Spinal cord (tissue), 10 donors: ENCODE measurements around the gene BCAT1. TPM values are rescaled to one million over a fixed set of nuclear protein-coding genes. Genes with fewer than 3 reads are reported as not detected.
"Not testable (repeated sequence)": the region's sequence is repeated elsewhere in the genome, so short reads cannot be mapped to it uniquely, and the experiment has no call there.

ENCODE experiments used
- DNase-seq, 6 donors: peaks; one replicate each; pipeline versions ENCODE4 v3.0.0 to v3.0.0-alpha.2; 2013 to 2015; ENCODE audit warnings: low spot score in 6 of 6, low read depth in 4 of 6
- H3K27ac ChIP-seq: one replicate; pipeline ENCODE4 v1.5.1; 2013; ENCODE audit warnings: low read depth, low read length, control low read depth
- H3K27me3 ChIP-seq: one replicate; pipeline ENCODE4 v1.6.1; 2013; ENCODE audit warnings: low read length; ENCODE audit not compliant: control insufficient read depth, insufficient read depth
- H3K36me3 ChIP-seq: one replicate; pipeline ENCODE4 v1.6.1; 2013; ENCODE audit warnings: low read length; ENCODE audit not compliant: control insufficient read depth, insufficient read depth
- H3K4me1 ChIP-seq: one replicate; pipeline ENCODE4 v1.6.1; 2013; ENCODE audit warnings: low read length; ENCODE audit not compliant: control insufficient read depth, insufficient read depth
- H3K4me3 ChIP-seq: one replicate; pipeline ENCODE4 v1.5.1; 2013; ENCODE audit warnings: low read depth, low read length, control low read depth
- H3K9me3 ChIP-seq: one replicate; pipeline ENCODE4 v1.6.1; 2013; ENCODE audit warnings: low read length; ENCODE audit not compliant: control insufficient read depth, insufficient read depth
- WGBS: methylation state at CpG from one replicate; pipeline ENCODE4 v1.1.5; 2013; ENCODE audit warnings: missing lambda C conversion rate; ENCODE audit not compliant: insufficient coverage; 5-methylcytosine and 5-hydroxymethylcytosine counted together
- polyA plus RNA-seq, 2 donors: library from polyadenylated mRNA; unstranded; fragments of 120-200 nt; gene quantifications; one replicate each; pipeline ENCODE4 v1.2.1, GENCODE V29; 2013; ENCODE audit not compliant: insufficient read length in 2 of 2
- total RNA-seq, 2 donors: library from RNA; depleted of rRNA in 1 of 2; stranded (reverse); fragments of 120-200 nt in 1 of 2; fragments of >200 nt in 1 of 2; gene quantifications; one replicate each; pipeline versions ENCODE4 v1.2.3 to v1.2.4, GENCODE V29; 2013 to 2014
- donor health status: healthy.

The BCAT1 gene
- total and polyA plus RNA-seq, 4 donors: 15.6 to 51.6 (median 29.1) TPM

DNA sequence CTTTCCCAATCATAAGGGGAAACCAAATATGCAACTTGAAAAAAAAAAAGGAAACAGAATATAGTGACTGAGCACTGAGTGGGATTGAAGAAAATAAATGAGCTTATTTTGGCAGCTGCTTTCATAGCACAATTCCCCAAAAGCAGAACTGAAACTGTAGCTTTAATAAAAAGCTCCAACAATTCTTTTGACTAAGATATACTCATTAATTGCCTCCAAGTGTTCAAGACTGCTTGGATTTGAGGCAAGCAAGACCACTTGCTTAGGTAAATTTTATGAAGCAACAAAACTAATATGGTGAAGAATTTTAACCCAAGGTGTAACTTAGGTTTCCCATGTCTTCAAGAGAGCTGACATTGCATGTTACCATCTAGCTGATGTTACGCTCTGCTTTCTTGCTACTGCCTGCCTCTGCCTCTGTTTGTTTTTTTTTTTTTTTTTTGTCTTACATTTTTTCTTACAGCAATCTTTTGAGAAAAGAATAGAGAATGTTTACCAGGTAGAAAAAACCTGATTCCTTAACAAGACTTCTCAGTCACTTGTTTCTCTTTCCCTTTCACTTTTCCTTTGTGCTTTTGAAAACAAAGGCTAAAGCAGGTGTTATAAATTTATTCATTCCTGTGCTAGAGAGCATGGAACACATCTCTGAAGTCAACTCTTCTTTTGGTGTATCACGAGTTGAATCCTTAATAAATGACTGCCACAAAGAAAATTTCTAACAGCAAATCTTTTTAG is 134.4 kb downstream of the BCAT1 start:
- WGBS: no CpG with 5 or more reads among the region's 2 CpGs
- H3K4me1 ChIP-seq: no peaks in the 10 kb centered on the region
- no peaks in the 10 kb centered on the region for H3K27me3 ChIP-seq
- no peaks in the 10 kb centered on the region for H3K9me3 ChIP-seq
- no peak overlapping the region for H3K27ac ChIP-seq
- no peak for DNase-seq
- no peak overlapping the region for H3K4me3 ChIP-seq
- no peaks in the 10 kb centered on the region for H3K36me3 ChIP-seq

GRCh38 chr12:24810378-24810777 is 138.5 kb downstream of the BCAT1 start:
- Histone ChIP-seq H3K4me1 (no peaks in the 10 kb centered on the region), H3K4me3 (no peak overlapping the region), H3K36me3 (no peaks in the 10 kb centered on the region), H3K27me3 (no peaks in the 10 kb centered on the region), H3K9me3 (no peaks in the 10 kb centered on the region), H3K27ac (no peak overlapping the region)
- WGBS: 92% methylated on average over 3 of the region's 5 CpGs
- no peak for DNase-seq

DNA sequence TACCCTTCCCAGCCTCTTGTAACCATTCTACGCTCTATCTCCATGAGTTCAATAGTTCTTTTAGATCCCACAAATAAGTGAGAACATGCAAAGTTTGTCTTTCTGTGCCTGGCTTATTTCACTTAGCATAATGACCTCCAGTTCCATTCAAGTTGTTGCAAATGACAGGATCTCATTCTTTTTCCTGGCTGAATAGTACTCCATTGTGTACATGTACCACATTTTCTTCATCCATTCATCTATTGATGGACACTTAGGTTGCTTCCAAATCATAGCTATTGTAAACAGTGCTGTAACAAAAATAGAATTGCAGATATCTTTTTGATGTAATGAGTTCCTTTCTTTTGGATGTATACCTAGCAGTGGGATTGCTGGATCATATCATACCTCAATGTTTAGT is 139.6 kb downstream of the BCAT1 start:
- H3K36me3 ChIP-seq, H3K4me3 ChIP-seq, DNase-seq, H3K4me1 ChIP-seq, H3K27ac ChIP-seq, H3K9me3 ChIP-seq, H3K27me3 ChIP-seq: not testable (repeated sequence)
- WGBS: 100% methylated on average over 1 of the region's 1 CpG

DNA sequence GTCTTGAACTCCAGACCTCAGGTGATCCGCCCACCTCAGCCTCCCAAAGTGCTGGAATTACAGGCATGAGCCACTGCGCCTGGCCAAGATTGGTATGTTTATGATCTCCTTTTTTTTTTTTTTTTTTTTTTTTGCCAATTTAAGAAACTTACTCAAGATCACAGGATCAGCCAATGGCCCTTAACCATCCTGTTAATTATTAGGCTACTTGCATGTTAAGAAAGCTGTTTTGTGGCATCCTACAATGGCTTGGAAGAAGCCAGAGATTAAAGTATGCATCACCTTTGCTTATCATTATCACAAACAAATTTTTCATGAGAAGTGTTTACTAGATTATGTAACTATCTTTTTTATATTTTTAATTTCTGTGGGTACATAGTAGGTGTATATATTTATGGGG is 140.2 kb downstream of the BCAT1 start:
- no peaks in the 10 kb centered on the region for H3K36me3 ChIP-seq
- H3K4me3 ChIP-seq: no peak overlapping the region
- H3K9me3 ChIP-seq: no peaks in the 10 kb centered on the region
- DNase-seq: no peak
- H3K27ac ChIP-seq: no peak overlapping the region
- WGBS: no CpG with 5 or more reads among the region's 2 CpGs
- no peaks in the 10 kb centered on the region for H3K27me3 ChIP-seq
- H3K4me1 ChIP-seq: no peaks in the 10 kb centered on the region

- no peaks in the 10 kb centered on the region for H3K36me3 ChIP-seq
- H3K27me3 ChIP-seq: no peaks in the 10 kb centered on the region
- H3K27ac ChIP-seq: no peak overlapping the region
- no peak overlapping the region for H3K4me3 ChIP-seq
- WGBS: no CpG with 5 or more reads among the region's 2 CpGs
- DNase-seq: no peak
- H3K4me1 ChIP-seq: no peaks in the 10 kb centered on the region
- peaks cover 4% of the 10 kb centered on the region for H3K9me3 ChIP-seq
Measured at GRCh38 chr12:24806386-24806785, 142.5 kb downstream of the BCAT1 start.

DNA sequence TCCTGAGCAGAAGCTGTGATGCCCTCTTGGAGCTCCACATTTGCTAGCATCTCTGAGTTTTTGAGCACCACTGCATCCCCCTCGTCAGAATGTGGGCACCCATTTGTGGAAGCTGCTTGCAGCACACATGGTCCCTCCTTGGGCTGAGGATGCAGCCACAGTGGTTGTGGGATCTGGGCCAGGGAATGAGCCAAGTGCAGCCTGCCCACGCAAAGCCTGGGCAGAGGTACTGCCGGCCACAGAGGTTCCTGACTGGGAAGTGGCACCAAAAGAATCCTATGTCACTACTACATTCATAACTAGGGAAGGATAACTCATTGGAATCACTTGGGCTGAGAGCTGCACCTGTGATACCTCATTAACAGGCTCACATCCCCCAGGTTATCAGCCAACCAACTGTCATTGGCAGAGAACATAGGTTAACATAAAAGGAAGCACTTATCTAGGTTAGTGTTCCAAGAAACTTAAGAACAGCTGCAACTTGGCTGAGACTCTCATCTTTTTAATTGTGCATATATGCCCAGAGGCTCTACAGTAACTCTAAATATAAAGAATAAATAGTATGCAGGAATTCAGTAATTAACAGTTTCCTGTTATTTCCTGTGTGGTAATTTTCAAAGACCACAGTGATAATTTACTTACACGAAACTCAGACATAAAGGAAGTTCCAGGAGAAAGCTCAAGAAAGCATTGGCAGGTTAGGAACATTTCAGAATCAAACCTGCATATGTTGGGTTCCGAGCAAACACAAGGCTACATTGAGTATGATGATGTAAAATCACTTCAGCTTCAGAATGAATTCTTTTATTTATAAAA is 145.3 kb downstream of the BCAT1 start:
- no peaks in the 10 kb centered on the region for H3K27me3 ChIP-seq
- H3K4me1 ChIP-seq: no peaks in the 10 kb centered on the region
- no peak overlapping the region for H3K4me3 ChIP-seq
- no peaks in the 10 kb centered on the region for H3K36me3 ChIP-seq
- no peak for DNase-seq
- no peak overlapping the region for H3K27ac ChIP-seq
- H3K9me3 ChIP-seq: peaks cover 4% of the 10 kb centered on the region
- 95% methylated on average over 3 of the region's 5 CpGs for WGBS

- peak in 1 of 6 donors; percentile 23 for DNase-seq
- H3K9me3 ChIP-seq: peaks cover 1% of the 10 kb centered on the region
- H3K4me3 ChIP-seq: no peak overlapping the region
- H3K27me3 ChIP-seq: no peaks in the 10 kb centered on the region
- no peaks in the 10 kb centered on the region for H3K36me3 ChIP-seq
- H3K27ac ChIP-seq: no peak overlapping the region
- H3K4me1 ChIP-seq: no peaks in the 10 kb centered on the region
Measured at GRCh38 chr12:24798335-24798734, 150.6 kb downstream of the BCAT1 start.

DNA sequence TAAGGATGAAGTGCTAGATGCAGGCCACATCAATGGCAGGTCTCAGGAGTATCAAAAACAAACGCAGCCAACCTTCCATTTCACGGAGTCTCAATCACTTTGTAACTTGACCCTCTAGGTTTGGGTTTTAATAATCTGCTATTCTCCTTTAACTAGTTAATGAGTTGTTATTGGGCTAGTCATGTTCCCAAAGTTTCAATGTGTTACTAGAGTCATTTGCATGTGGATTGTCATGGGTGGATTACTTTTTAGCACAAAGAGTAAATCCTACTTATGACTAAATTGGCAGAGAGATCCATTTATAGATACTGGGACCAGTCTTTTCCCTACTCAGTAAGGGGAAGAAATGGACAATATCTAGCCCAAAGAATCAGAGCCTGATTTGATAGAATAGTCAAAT is 151.0 kb downstream of the BCAT1 start:
- Histone ChIP-seq H3K4me1 (no peaks in the 10 kb centered on the region), H3K36me3 (no peaks in the 10 kb centered on the region), H3K27ac (no peak overlapping the region), H3K27me3 (no peaks in the 10 kb centered on the region), H3K9me3 (no peaks in the 10 kb centered on the region), H3K4me3 (no peak overlapping the region)
- WGBS: no CpG with 5 or more reads among the region's 2 CpGs
- no peak for DNase-seq

DNA sequence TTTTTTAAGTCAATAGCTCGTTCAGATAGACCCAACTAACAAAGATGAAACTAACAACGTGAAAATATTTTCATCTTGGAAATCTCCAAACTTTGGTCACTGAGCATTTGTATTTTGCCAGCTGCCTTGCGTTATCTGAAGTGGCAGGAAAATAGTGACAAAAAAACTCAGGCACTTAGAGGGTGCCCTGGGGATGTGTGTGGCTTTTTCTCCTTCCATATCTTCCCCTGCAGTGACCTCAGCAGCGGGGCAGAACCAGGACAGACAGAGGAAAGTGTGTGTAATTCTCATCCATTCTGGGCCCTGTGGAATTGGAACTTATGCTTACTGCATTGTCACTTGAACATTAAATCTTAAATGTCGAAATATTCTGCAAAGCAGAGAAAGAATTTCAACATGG is 152.0 kb downstream of the BCAT1 start:
- no peak overlapping the region for H3K27ac ChIP-seq
- 80% methylated on average over 1 of the region's 5 CpGs for WGBS
- DNase-seq: no peak
- no peak overlapping the region for H3K4me3 ChIP-seq
- no peaks in the 10 kb centered on the region for H3K9me3 ChIP-seq
- no peaks in the 10 kb centered on the region for H3K4me1 ChIP-seq
- no peaks in the 10 kb centered on the region for H3K27me3 ChIP-seq
- H3K36me3 ChIP-seq: no peaks in the 10 kb centered on the region
